Peyer's patch (tissue), 4 donors: ENCODE measurements around the gene MAEA. TPM values are rescaled to one million over a fixed set of nuclear protein-coding genes. Genes with fewer than 3 reads are reported as not detected.

Source experiments
- DNase-seq, 3 donors: peaks; one replicate each; pipeline ENCODE4 v3.0.0-alpha.2; 2017 to 2019
- H3K27ac ChIP-seq, 4 donors: fragments of 200-600 bp; sonication (generic); one replicate each; pipeline ENCODE4 v1.5.1; 2016 to 2019
- H3K27me3 ChIP-seq, 2 donors: fragments of 200-600 bp; sonication (generic); one replicate each; pipeline ENCODE4 v1.5.1; 2019
- H3K36me3 ChIP-seq, 3 donors: fragments of 200-600 bp; sonication (generic); one replicate each; pipeline ENCODE4 v1.5.1; 2016 to 2019
- H3K4me1 ChIP-seq, 4 donors: fragments of 200-600 bp; sonication (generic); one replicate each; pipeline ENCODE4 v1.5.1; 2016 to 2019
- H3K4me3 ChIP-seq, 4 donors: fragments of 200-600 bp; sonication (generic); 1 replicate in 3 of 4; 2 replicates in 1 of 4; pipeline ENCODE4 v1.5.1; 2016 to 2019; ENCODE audit warnings: mild to moderate bottlenecking in 1 of 4
- H3K9me3 ChIP-seq, 4 donors: fragments of 200-600 bp; sonication (generic); one replicate each; pipeline ENCODE4 v1.5.1; 2016 to 2019; ENCODE audit warnings: mild to moderate bottlenecking in 1 of 4
- POLR2A ChIP-seq, 2 donors: fragments of 450-650 bp; IDR thresholded peaks; one replicate each; pipeline ENCODE4 v1.5.1; 2017; ENCODE audit warnings: antibody characterized with exemption in 2 of 2, mild to moderate bottlenecking in 2 of 2, moderate library complexity in 2 of 2
- total RNA-seq, 4 donors: library from RNA; depleted of rRNA; stranded (reverse); fragments of >200 nt; gene quantifications; one replicate each; pipeline ENCODE4 v1.1.0, GENCODE V29; 2016
- TF ChIP-seq, protein P1 (sequence below), 6 experiments: fragments of 450-650 bp in 4 of 6; fragments of 200-600 bp in 2 of 6; sonication (generic) in 1 of 6; IDR thresholded peaks; one replicate each; pipeline ENCODE4 v1.5.1; 2017 to 2019; ENCODE audit warnings: antibody characterized with exemption in 6 of 6, mild to moderate bottlenecking in 3 of 6, moderate library complexity in 1 of 6

The MAEA gene
- total RNA-seq, 4 donors from 2014 or later: 112 to 200 (median 143) TPM

DNA sequence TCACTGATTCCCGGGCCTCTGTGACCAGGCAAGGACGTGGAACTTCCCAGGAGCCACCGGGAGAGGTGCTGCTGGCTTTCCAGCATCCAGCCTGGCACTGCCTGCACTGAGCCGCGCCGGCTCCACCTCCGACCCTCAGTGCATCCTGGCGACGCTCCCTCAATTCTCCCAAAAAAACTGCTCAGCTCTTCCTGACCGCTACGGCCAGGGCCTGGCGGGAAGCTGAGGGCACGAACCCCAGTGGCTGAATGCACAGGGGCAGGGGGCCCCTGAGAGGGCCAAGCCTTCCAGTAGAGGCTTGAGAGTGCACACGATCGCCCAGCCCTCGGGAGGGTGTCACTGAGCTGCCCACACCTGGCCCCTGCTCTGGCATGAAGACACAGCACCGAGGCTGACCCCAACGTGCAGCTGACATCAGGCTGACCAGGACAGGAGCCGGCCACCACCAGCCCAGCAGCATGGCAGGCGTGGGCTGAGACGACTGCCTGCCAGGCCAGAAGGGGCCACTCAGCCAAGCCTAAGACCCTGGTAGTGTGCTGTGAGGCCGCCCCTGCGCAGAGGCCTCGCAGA, 47.7 kb upstream of the MAEA start:
- DNase-seq: peak in 2 of 3 donors; percentile 37 to 45
- H3K27me3 ChIP-seq: no peaks in the 10 kb centered on the region
- peaks cover 19 to 61% (median 40%) of the 10 kb centered on the region in 4 donors for H3K4me1 ChIP-seq
- H3K36me3 ChIP-seq: peaks cover 0 to 38% (median 0%) of the 10 kb centered on the region in 3 donors
- no peak for TF ChIP-seq POLR2A (IDR thresholded peaks at IDR 0.05)
- TF ChIP-seq, protein P1, sequence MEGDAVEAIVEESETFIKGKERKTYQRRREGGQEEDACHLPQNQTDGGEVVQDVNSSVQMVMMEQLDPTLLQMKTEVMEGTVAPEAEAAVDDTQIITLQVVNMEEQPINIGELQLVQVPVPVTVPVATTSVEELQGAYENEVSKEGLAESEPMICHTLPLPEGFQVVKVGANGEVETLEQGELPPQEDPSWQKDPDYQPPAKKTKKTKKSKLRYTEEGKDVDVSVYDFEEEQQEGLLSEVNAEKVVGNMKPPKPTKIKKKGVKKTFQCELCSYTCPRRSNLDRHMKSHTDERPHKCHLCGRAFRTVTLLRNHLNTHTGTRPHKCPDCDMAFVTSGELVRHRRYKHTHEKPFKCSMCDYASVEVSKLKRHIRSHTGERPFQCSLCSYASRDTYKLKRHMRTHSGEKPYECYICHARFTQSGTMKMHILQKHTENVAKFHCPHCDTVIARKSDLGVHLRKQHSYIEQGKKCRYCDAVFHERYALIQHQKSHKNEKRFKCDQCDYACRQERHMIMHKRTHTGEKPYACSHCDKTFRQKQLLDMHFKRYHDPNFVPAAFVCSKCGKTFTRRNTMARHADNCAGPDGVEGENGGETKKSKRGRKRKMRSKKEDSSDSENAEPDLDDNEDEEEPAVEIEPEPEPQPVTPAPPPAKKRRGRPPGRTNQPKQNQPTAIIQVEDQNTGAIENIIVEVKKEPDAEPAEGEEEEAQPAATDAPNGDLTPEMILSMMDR (IDR thresholded peaks at IDR 0.05): no peak
- H3K4me3 ChIP-seq: no peak overlapping the region
- peak overlapping the region in 2 of 4 donors; percentile 33 to 62 for H3K27ac ChIP-seq
- H3K9me3 ChIP-seq: no peaks in the 10 kb centered on the region

DNA sequence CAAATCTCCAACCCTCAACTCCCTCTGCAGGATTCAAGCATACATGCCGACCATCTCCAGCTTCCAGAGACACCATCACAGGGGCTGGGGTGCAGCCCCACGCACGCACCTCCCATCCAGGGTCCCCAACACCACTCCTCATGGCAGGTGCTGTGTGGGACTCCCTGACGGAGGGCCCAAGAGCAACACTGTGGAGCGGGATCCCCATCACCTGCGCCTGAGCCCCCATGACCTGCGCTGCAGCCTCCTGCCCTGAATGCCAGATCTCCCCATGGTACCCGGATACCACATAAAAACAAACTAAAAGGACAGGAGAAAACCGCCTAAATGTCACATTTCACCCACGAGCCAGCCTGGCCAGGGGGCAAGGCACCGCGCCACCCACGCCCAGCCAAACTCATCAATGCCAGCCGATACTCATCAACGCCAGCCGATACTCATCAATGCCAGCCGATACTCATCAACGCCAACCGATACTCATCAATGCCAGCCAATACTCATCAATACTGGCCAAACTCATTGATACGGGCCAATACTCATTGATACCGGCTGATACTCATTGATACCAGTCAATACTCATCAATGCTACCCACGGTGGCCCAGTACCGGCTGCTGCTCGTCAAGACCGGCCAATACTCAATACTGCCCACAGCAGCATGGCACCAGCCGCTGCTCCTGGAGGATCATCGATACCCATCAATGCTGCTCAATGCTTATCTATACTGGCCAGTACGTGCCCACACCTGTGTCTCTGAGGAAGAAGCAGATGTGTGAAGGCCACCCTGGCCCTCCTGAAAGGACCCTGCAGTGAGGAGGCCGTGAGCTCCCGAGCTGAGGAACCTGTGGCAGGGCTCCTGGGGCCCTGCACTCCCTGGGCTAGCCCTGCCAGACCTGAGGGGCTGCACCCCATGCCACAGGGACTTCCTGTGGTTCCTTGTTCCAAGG, 46.9 kb upstream of the MAEA start:
- H3K4me1 ChIP-seq: peaks cover 19 to 66% (median 43%) of the 10 kb centered on the region in 4 donors
- no peak overlapping the region for H3K4me3 ChIP-seq
- TF ChIP-seq, protein P1 (IDR thresholded peaks at IDR 0.05): no peak
- no peak for TF ChIP-seq POLR2A (IDR thresholded peaks at IDR 0.05)
- no peaks in the 10 kb centered on the region for H3K9me3 ChIP-seq
- DNase-seq: peak in 2 of 3 donors; percentile 35 to 45
- peaks cover 0 to 31% (median 0%) of the 10 kb centered on the region in 3 donors for H3K36me3 ChIP-seq
- no peaks in the 10 kb centered on the region for H3K27me3 ChIP-seq
- peak overlapping the region in 1 of 4 donors; percentile 62 for H3K27ac ChIP-seq

DNA sequence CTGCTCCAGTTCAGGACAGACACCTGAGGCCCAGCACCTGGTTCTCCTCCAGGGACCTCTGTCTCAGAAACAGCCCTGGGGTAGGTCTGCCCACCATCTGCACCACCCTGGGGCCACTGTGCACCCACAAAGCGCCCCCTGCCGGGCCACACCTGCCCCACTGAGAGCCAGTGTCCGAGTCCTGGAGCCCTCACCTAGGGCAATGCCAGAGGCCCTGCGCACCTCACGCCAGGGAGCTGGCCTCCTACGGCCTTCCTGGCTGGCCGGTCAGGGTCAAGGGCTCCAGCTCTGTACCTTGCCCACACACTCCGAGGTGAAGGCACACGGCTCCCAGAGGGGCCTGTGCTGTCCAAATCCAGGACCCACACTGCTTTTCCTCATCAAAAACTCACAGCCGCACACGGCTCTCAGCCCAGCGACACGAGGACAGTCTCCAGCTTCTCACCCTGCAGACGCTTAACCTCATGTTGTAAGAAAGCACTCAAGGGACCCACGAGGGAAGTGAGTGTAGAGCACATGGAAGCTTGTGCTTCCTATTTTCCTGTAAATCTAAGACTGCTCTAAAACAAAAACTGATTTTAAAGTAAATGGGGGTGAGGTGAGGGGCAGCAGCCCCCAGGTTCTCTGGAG, 46.1 kb upstream of the MAEA start:
- TF ChIP-seq POLR2A (IDR thresholded peaks at IDR 0.05): no peak
- TF ChIP-seq, protein P1 (IDR thresholded peaks at IDR 0.05): peak in 1 of 6 experiments; percentile 7
- Histone ChIP-seq H3K27me3 (no peaks in the 10 kb centered on the region), H3K27ac (no peak overlapping the region), H3K9me3 (no peaks in the 10 kb centered on the region), H3K4me3 (no peak overlapping the region), H3K4me1 (peaks cover 19 to 66% (median 43%) of the 10 kb centered on the region in 4 donors), H3K36me3 (peaks cover 0 to 23% (median 0%) of the 10 kb centered on the region in 3 donors)
- peak in 2 of 3 donors; percentile 42 to 50 for DNase-seq

DNA sequence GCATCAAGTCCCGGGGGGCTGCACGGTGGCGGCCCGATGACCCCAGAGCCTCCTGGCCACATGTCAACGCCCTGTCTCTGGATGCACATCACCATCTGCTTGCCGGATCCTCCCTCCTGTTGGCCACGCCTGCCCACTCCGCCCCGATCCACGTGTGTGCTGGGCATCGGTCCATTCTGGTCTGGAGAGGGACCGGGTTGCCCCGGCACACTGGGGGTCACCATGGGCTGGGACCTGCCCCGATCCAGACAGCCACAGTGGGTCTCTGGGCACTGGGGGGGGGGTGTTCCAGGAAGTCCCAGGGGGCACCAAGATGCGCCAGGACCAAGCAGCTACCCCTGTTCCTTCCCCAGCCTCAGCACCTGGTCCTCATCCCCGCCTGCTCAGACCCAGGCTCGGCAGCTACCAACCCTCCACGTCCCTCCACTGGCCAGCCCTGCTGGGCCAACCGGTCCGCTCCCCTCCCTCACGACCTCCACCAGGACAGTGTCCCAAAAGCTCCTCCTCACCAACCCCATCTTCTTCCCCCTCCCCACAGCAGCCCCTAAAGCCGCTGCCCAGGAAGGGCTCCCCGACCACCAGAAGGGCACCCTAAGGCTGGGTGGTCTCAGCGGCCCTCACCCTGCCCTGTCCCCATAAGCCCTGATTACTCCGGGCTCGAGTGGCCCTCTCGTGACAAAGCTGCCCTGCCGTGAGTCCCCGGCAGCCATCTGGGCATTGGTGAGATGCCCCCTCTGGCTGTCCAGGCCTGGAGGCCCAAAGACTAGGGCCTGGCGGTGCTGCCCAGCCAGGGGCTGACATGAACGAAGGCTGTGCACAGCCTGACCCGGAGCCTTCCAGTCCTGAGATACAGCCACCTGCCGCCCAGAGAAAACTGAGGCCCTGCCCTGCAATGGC, 45.4 kb upstream of the MAEA start:
- no peak overlapping the region for H3K4me3 ChIP-seq
- TF ChIP-seq, protein P1 (IDR thresholded peaks at IDR 0.05): no peak
- no peak for TF ChIP-seq POLR2A (IDR thresholded peaks at IDR 0.05)
- peak in 2 of 3 donors; percentile 51 to 62 for DNase-seq
- H3K4me1 ChIP-seq: peaks cover 19 to 66% (median 43%) of the 10 kb centered on the region in 4 donors
- H3K27ac ChIP-seq: no peak overlapping the region
- H3K36me3 ChIP-seq: peaks cover 0 to 15% (median 0%) of the 10 kb centered on the region in 3 donors
- no peaks in the 10 kb centered on the region for H3K27me3 ChIP-seq
- H3K9me3 ChIP-seq: no peaks in the 10 kb centered on the region
